RPMI8226 (cell line): Measurements from ENCODE around the gene TMEM151B.

Source experiments
- DNase-seq: peaks from one replicate; pipeline ENCODE4 v3.0.0-alpha.2; 2015

The TMEM151B gene

GRCh38 chr6:44233567-44234100 lies 36.6 kb upstream of the TMEM151B start:
- no peak for DNase-seq

GRCh38 chr6:44234101-44235025 lies 35.9 kb upstream of the TMEM151B start:
- DNase-seq, result no peak

GRCh38 chr6:44235269-44235668 lies 35.0 kb upstream of the TMEM151B start:
- no peak for DNase-seq

- no peak for DNase-seq
Measured at GRCh38 chr6:44235891-44236516, 34.2 kb upstream of the TMEM151B start.

GRCh38 chr6:44237021-44237812 lies 33.0 kb upstream of the TMEM151B start:
- DNase-seq, result peak; percentile 90

- DNase-seq, result peak; percentile 84
Measured at GRCh38 chr6:44237813-44238433, 32.3 kb upstream of the TMEM151B start.

GRCh38 chr6:44238687-44239350 lies 31.4 kb upstream of the TMEM151B start:
- DNase-seq, result no peak

- DNase-seq, result no peak
Measured at GRCh38 chr6:44243345-44243744, 26.9 kb upstream of the TMEM151B start.

- no peak for DNase-seq
Measured at GRCh38 chr6:44245391-44245911, 24.8 kb upstream of the TMEM151B start.

GRCh38 chr6:44245912-44246662 lies 24.2 kb upstream of the TMEM151B start:
- peak; percentile 89 for DNase-seq

GRCh38 chr6:44246663-44247337 lies 23.4 kb upstream of the TMEM151B start, which contains the start of gene HSP90AB1:
TSS of gene HSP90AB1 (plus strand) at chr6:44247101. CDS start at chr6:44248630, 1,529 bp downstream.
- DNase-seq, result peak; percentile 98

GRCh38 chr6:44247338-44248302 lies 22.6 kb upstream of the TMEM151B start:
- peak; percentile 69 for DNase-seq

GRCh38 chr6:44248579-44248978 lies 21.7 kb upstream of the TMEM151B start:
- no peak for DNase-seq

GRCh38 chr6:44249082-44249748 lies 21.0 kb upstream of the TMEM151B start:
- DNase-seq, result no peak

- DNase-seq, result no peak
Measured at GRCh38 chr6:44250067-44250717, 20.1 kb upstream of the TMEM151B start.

GRCh38 chr6:44250718-44251123 lies 19.5 kb upstream of the TMEM151B start:
- DNase-seq, result no peak

- DNase-seq, result no peak
Measured at GRCh38 chr6:44251576-44252524, 18.4 kb upstream of the TMEM151B start.
